Measurements from ENCODE around the gene RNF32. TPM values are rescaled to one million over a fixed set of nuclear protein-coding genes. Genes with fewer than 3 reads are reported as not detected.

The RNF32 gene
- total RNA-seq, 1 experiment from 2014 or later = 0.61 TPM

- TF ChIP-seq, protein P1, sequence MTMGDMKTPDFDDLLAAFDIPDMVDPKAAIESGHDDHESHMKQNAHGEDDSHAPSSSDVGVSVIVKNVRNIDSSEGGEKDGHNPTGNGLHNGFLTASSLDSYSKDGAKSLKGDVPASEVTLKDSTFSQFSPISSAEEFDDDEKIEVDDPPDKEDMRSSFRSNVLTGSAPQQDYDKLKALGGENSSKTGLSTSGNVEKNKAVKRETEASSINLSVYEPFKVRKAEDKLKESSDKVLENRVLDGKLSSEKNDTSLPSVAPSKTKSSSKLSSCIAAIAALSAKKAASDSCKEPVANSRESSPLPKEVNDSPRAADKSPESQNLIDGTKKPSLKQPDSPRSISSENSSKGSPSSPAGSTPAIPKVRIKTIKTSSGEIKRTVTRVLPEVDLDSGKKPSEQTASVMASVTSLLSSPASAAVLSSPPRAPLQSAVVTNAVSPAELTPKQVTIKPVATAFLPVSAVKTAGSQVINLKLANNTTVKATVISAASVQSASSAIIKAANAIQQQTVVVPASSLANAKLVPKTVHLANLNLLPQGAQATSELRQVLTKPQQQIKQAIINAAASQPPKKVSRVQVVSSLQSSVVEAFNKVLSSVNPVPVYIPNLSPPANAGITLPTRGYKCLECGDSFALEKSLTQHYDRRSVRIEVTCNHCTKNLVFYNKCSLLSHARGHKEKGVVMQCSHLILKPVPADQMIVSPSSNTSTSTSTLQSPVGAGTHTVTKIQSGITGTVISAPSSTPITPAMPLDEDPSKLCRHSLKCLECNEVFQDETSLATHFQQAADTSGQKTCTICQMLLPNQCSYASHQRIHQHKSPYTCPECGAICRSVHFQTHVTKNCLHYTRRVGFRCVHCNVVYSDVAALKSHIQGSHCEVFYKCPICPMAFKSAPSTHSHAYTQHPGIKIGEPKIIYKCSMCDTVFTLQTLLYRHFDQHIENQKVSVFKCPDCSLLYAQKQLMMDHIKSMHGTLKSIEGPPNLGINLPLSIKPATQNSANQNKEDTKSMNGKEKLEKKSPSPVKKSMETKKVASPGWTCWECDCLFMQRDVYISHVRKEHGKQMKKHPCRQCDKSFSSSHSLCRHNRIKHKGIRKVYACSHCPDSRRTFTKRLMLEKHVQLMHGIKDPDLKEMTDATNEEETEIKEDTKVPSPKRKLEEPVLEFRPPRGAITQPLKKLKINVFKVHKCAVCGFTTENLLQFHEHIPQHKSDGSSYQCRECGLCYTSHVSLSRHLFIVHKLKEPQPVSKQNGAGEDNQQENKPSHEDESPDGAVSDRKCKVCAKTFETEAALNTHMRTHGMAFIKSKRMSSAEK (CRISPR knock-in tag; IDR thresholded peaks at IDR 0.05; ENCODE audit: borderline replicate concordance) = no peak
- TF ChIP-seq GRHL2 (CRISPR knock-in tag; IDR thresholded peaks at IDR 0.05; ENCODE audit: insufficient replicate concordance, severe bottlenecking) = no peak
- TF ChIP-seq RELA (CRISPR knock-in tag; IDR thresholded peaks at IDR 0.05; ENCODE audit: borderline replicate concordance) = no peak
- TF ChIP-seq, protein P2, sequence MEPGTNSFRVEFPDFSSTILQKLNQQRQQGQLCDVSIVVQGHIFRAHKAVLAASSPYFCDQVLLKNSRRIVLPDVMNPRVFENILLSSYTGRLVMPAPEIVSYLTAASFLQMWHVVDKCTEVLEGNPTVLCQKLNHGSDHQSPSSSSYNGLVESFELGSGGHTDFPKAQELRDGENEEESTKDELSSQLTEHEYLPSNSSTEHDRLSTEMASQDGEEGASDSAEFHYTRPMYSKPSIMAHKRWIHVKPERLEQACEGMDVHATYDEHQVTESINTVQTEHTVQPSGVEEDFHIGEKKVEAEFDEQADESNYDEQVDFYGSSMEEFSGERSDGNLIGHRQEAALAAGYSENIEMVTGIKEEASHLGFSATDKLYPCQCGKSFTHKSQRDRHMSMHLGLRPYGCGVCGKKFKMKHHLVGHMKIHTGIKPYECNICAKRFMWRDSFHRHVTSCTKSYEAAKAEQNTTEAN (CRISPR knock-in tag; IDR thresholded peaks at IDR 0.05) = no peak
Measured at GRCh38 chr7:156621652-156622051, 18.9 kb upstream of the RNF32 start (continued).

- DNase-seq (ENCODE audit: low spot score) = no peak
Measured at GRCh38 chr7:156625580-156625979, 15.0 kb upstream of the RNF32 start.

More at GRCh38 chr7:156625580-156625979, 15.0 kb upstream of the RNF32 start:
- ChIA-PET CTCF (interaction anchor here (0.6 to 1.2 kb wide), 3 partner anchors 34 to 158 kb away, joined by 3 to 6 read pairs (median 4); no protein-coding TSS in a partner anchor), POLR2A (no interaction called here)
- H3K27ac Mint-ChIP-seq = no peak overlapping the region
- H3K4me3 Mint-ChIP-seq = no peak overlapping the region
- H3K4me1 Mint-ChIP-seq = peaks cover 11% of the 10 kb centered on the region
- no peak for ATAC-seq
- H3K36me3 Mint-ChIP-seq = peaks cover 31% of the 10 kb centered on the region
- peaks cover 39% of the 10 kb centered on the region for H3K9me3 Mint-ChIP-seq
- no peak for TF ChIP-seq JUN (CRISPR knock-in tag; IDR thresholded peaks at IDR 0.05)
- TF ChIP-seq NFYB (CRISPR knock-in tag; conservative IDR thresholded peaks at IDR 0.05; ENCODE audit: low read depth) = no peak
- TF ChIP-seq ZNF423 (CRISPR knock-in tag; IDR thresholded peaks at IDR 0.05) = no peak
- no peak for TF ChIP-seq ZNF425 (CRISPR knock-in tag; conservative IDR thresholded peaks at IDR 0.05)
- TF ChIP-seq, protein P1 (CRISPR knock-in tag; IDR thresholded peaks at IDR 0.05; ENCODE audit: borderline replicate concordance) = no peak
- no peak for TF ChIP-seq GABPB1 (CRISPR knock-in tag; IDR thresholded peaks at IDR 0.05)
- TF ChIP-seq, protein P3, sequence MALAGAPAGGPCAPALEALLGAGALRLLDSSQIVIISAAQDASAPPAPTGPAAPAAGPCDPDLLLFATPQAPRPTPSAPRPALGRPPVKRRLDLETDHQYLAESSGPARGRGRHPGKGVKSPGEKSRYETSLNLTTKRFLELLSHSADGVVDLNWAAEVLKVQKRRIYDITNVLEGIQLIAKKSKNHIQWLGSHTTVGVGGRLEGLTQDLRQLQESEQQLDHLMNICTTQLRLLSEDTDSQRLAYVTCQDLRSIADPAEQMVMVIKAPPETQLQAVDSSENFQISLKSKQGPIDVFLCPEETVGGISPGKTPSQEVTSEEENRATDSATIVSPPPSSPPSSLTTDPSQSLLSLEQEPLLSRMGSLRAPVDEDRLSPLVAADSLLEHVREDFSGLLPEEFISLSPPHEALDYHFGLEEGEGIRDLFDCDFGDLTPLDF (CRISPR knock-in tag; IDR thresholded peaks at IDR 0.05) = no peak
- TF ChIP-seq, protein P4, sequence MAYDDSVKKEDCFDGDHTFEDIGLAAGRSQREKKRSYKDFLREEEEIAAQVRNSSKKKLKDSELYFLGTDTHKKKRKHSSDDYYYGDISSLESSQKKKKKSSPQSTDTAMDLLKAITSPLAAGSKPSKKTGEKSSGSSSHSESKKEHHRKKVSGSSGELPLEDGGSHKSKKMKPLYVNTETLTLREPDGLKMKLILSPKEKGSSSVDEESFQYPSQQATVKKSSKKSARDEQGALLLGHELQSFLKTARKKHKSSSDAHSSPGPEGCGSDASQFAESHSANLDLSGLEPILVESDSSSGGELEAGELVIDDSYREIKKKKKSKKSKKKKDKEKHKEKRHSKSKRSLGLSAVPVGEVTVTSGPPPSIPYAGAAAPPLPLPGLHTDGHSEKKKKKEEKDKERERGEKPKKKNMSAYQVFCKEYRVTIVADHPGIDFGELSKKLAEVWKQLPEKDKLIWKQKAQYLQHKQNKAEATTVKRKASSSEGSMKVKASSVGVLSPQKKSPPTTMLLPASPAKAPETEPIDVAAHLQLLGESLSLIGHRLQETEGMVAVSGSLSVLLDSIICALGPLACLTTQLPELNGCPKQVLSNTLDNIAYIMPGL (CRISPR knock-in tag; IDR thresholded peaks at IDR 0.05) = no peak
- TF ChIP-seq, protein P5, sequence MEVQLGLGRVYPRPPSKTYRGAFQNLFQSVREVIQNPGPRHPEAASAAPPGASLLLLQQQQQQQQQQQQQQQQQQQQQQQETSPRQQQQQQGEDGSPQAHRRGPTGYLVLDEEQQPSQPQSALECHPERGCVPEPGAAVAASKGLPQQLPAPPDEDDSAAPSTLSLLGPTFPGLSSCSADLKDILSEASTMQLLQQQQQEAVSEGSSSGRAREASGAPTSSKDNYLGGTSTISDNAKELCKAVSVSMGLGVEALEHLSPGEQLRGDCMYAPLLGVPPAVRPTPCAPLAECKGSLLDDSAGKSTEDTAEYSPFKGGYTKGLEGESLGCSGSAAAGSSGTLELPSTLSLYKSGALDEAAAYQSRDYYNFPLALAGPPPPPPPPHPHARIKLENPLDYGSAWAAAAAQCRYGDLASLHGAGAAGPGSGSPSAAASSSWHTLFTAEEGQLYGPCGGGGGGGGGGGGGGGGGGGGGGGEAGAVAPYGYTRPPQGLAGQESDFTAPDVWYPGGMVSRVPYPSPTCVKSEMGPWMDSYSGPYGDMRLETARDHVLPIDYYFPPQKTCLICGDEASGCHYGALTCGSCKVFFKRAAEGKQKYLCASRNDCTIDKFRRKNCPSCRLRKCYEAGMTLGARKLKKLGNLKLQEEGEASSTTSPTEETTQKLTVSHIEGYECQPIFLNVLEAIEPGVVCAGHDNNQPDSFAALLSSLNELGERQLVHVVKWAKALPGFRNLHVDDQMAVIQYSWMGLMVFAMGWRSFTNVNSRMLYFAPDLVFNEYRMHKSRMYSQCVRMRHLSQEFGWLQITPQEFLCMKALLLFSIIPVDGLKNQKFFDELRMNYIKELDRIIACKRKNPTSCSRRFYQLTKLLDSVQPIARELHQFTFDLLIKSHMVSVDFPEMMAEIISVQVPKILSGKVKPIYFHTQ (CRISPR knock-in tag; IDR thresholded peaks at IDR 0.05) = no peak
- TF ChIP-seq SP1 (CRISPR knock-in tag; conservative IDR thresholded peaks at IDR 0.05) = no peak
- no peaks in the 10 kb centered on the region; the same call in 1 of the 2 replicates for H3K27me3 Mint-ChIP-seq (ENCODE audit: low read depth)

All from WTC11 (cell line).